ENCODE data around the gene S100P. TPM values are rescaled to one million over a fixed set of nuclear protein-coding genes. Genes with fewer than 3 reads are reported as not detected.

The S100P gene
- total and polyA plus RNA-seq, 9 donors = 0.41 to 3.9 (median 1.7) TPM

Other genes starting within 250 kb of the S100P start
- 0.09 TPM for gene PPP2R2C, start 221.3 kb upstream of the S100P start, total RNA-seq
- gene PPP2R2C, start 221.3 kb upstream of the S100P start, polyA plus RNA-seq (ENCODE audit: insufficient read depth in 1 of 8, insufficient read length in 8 of 8, low replicate concordance in 1 of 8) = 1 to 10 TPM in 1 of 8 donors, under 1 TPM in 7; 0.15 to 3.4 (median 0.18) TPM
- gene MAN2B2, start 118.7 kb upstream of the S100P start, total RNA-seq = 4.9 TPM
- gene MAN2B2, start 118.7 kb upstream of the S100P start, polyA plus RNA-seq (ENCODE audit: insufficient read depth in 1 of 8, insufficient read length in 8 of 8, low replicate concordance in 1 of 8) = 10 to 100 TPM in 1 of 8 donors, 1 to 10 TPM in 7; 5.3 to 12.1 (median 8.8) TPM
- gene MRFAP1, start 53.2 kb upstream of the S100P start, total RNA-seq = 54.2 TPM
- 100 to 1,000 TPM; 248 to 335 (median 271) TPM for gene MRFAP1, start 53.2 kb upstream of the S100P start, polyA plus RNA-seq (ENCODE audit: insufficient read depth in 1 of 8, insufficient read length in 8 of 8, low replicate concordance in 1 of 8)
- gene MRFAP1L1, start 16.0 kb downstream of the S100P start, total RNA-seq = 57.0 TPM
- 10 to 100 TPM; 53.9 to 77.5 (median 56.8) TPM for gene MRFAP1L1, start 16.0 kb downstream of the S100P start, polyA plus RNA-seq (ENCODE audit: insufficient read depth in 1 of 8, insufficient read length in 8 of 8, low replicate concordance in 1 of 8)
- gene BLOC1S4, start 22.3 kb downstream of the S100P start, total RNA-seq = 8.7 TPM
- gene BLOC1S4, start 22.3 kb downstream of the S100P start, polyA plus RNA-seq (ENCODE audit: insufficient read depth in 1 of 8, insufficient read length in 8 of 8, low replicate concordance in 1 of 8) = 10 to 100 TPM in 1 of 8 donors, 1 to 10 TPM in 7; 8.6 to 10.0 (median 9.6) TPM
- gene KIAA0232, start 88.8 kb downstream of the S100P start, total RNA-seq = 16.9 TPM
- gene KIAA0232, start 88.8 kb downstream of the S100P start, polyA plus RNA-seq (ENCODE audit: insufficient read depth in 1 of 8, insufficient read length in 8 of 8, low replicate concordance in 1 of 8) = 10 to 100 TPM; 12.3 to 23.3 (median 20.6) TPM
- gene TBC1D14, start 215.9 kb downstream of the S100P start, total RNA-seq = 45.2 TPM
- 10 to 100 TPM; 31.3 to 40.3 (median 38.7) TPM for gene TBC1D14, start 215.9 kb downstream of the S100P start, polyA plus RNA-seq (ENCODE audit: insufficient read depth in 1 of 8, insufficient read length in 8 of 8, low replicate concordance in 1 of 8)

Measured in muscle of leg (tissue), 9 donors.